Endothelial cell of umbilical vein (primary cell): Measurements from ENCODE around the gene CRYBG3. TPM values are rescaled to one million over a fixed set of nuclear protein-coding genes. Genes with fewer than 3 reads are reported as not detected.

ENCODE experiments used
- BruUV-seq: library from RNA; stranded (reverse); fragments of 400-500 nt; replicated peaks from 2 replicates; lab custom pipeline; 2021; lab: Mats Ljungman, UMichigan
- CTCF ChIA-PET: fragments of 300-600, 350-600 bp; sonication (Branson Sonifier 250); formaldehyde crosslinking; loops from one replicate; lab custom pipeline; 2021; ENCODE audit warnings: antibody characterized with exemption, inconsistent platforms; lab: Charles Lee
- POLR2A ChIA-PET: fragments of 300-600, 350-600 bp; sonication (Branson Sonifier 250); formaldehyde crosslinking; loops from one replicate; lab custom pipeline; 2021; ENCODE audit warnings: antibody characterized with exemption, inconsistent platforms; lab: Charles Lee
- DNase-seq: peaks from one replicate; pipeline ENCODE4 v3.0.0-alpha.2; 2011; ENCODE audit warnings: low read depth, low spot score
- FAIRE-seq: peaks from 2 replicates; lab custom pipeline; 2011; peaks lifted over from hg19 to GRCh38; lab: Jason Lieb, UNC
- H2AFZ ChIP-seq: 2 replicates; pipeline ENCODE4 v1.6.0; 2012; ENCODE audit warnings: low read depth, low read length, control low read depth, inconsistent platforms
- H3K27ac ChIP-seq: 2 replicates; pipeline ENCODE4 v1.5.1; 2011; ENCODE audit warnings: low read depth, mild to moderate bottlenecking, control low read depth, low read length, moderate library complexity; ENCODE audit not compliant: insufficient read depth
- H3K27me3 ChIP-seq, 2 experiments: 2 replicates each; pipeline versions ENCODE4 v1.6.0 to v1.6.1; 2011; ENCODE audit warnings: low read length in 2 of 2, mixed read lengths in 1 of 2; ENCODE audit not compliant: control insufficient read depth in 2 of 2, insufficient read depth in 2 of 2
- H3K36me3 ChIP-seq, 2 experiments: 2 replicates in 1 of 2; 3 replicates in 1 of 2; pipeline ENCODE4 v1.5.1; 2011; ENCODE audit warnings: low read length in 2 of 2, mild to moderate bottlenecking in 1 of 2, moderate library complexity in 1 of 2; ENCODE audit not compliant: control insufficient read depth in 2 of 2, insufficient read depth in 2 of 2; ENCODE audit errors: extremely low read depth in 1 of 2
- H3K4me1 ChIP-seq: 3 replicates; pipeline ENCODE4 v1.5.1; 2011; ENCODE audit warnings: mild to moderate bottlenecking, low read length; ENCODE audit not compliant: control insufficient read depth, insufficient read depth; ENCODE audit errors: extremely low read depth
- H3K4me2 ChIP-seq: 2 replicates; pipeline ENCODE4 v1.6.1; 2011; ENCODE audit warnings: low read length, control low read depth, mixed read lengths; ENCODE audit not compliant: insufficient read depth
- H3K4me3 ChIP-seq, 3 experiments: fragments of 200-600 bp in 1 of 3; sonication (generic), shearing (Covaris generic) in 1 of 3; replicated peaks in 1 of 3; 2 replicates each; pipeline ENCODE4 v1.5.1; 2011 to 2016; ENCODE audit warnings: control low read depth in 3 of 3, low read length in 3 of 3, mild to moderate bottlenecking in 2 of 3, inconsistent platforms in 1 of 3, low read depth in 1 of 3, moderate library complexity in 1 of 3; ENCODE audit not compliant: insufficient read depth in 1 of 3
- H3K79me2 ChIP-seq: 2 replicates; pipeline ENCODE4 v1.6.0; 2012; ENCODE audit warnings: low read length, inconsistent platforms; ENCODE audit not compliant: control insufficient read depth, insufficient read depth
- H3K9ac ChIP-seq: replicated peaks from 2 replicates; pipeline ENCODE3; 2011; ENCODE audit warnings: low read length, control low read depth; ENCODE audit not compliant: insufficient read depth; ENCODE audit errors: extremely low read depth
- H3K9me1 ChIP-seq: replicated peaks from 3 replicates; pipeline ENCODE4 v1.6.0; 2011; ENCODE audit warnings: mild to moderate bottlenecking, low read length; ENCODE audit not compliant: control insufficient read depth, insufficient read depth; ENCODE audit errors: extremely low read depth
- H3K9me3 ChIP-seq: replicated peaks from 2 replicates; pipeline ENCODE4 v1.5.1; 2012; ENCODE audit warnings: low read length, inconsistent platforms; ENCODE audit not compliant: control insufficient read depth, insufficient read depth
- H4K20me1 ChIP-seq: replicated peaks from 2 replicates; pipeline ENCODE3; 2011; ENCODE audit warnings: mild to moderate bottlenecking, low read length; ENCODE audit not compliant: control insufficient read depth, insufficient read depth; ENCODE audit errors: extremely low read depth
- CTCF ChIP-seq, 2 donors: IDR thresholded peaks; 1 replicate in 1 of 2; 2 replicates in 1 of 2; pipeline ENCODE4 v1.5.1; 2011; ENCODE audit warnings: low read length in 2 of 2, mild to moderate bottlenecking in 2 of 2, moderate library complexity in 2 of 2, control low read depth in 1 of 2, inconsistent platforms in 1 of 2, low read depth in 1 of 2; ENCODE audit not compliant: insufficient read depth in 1 of 2; ENCODE audit errors: extremely low read depth in 1 of 2
- EZH2 ChIP-seq: IDR thresholded peaks from 2 replicates; pipeline ENCODE4 v1.6.1; 2012; ENCODE audit warnings: borderline replicate concordance, low read depth, mild to moderate bottlenecking, moderate library complexity, low read length, inconsistent platforms; ENCODE audit not compliant: severe bottlenecking
- FOS ChIP-seq: IDR thresholded peaks from 2 replicates; pipeline ENCODE4 v1.6.1; 2011; ENCODE audit warnings: mild to moderate bottlenecking, low read length, moderate library complexity, borderline replicate concordance; ENCODE audit not compliant: insufficient read depth
- GATA2 ChIP-seq: IDR thresholded peaks from 2 replicates; pipeline ENCODE4 v1.7.0; 2011; ENCODE audit warnings: low read depth, mild to moderate bottlenecking, moderate library complexity, mixed read lengths, low read length; ENCODE audit not compliant: insufficient read length, insufficient read depth
- JUN ChIP-seq: IDR thresholded peaks from 2 replicates; pipeline ENCODE4 v1.6.1; 2011; ENCODE audit warnings: borderline replicate concordance, low read depth; ENCODE audit not compliant: insufficient read length, insufficient read depth
- MAX ChIP-seq: IDR thresholded peaks from 2 replicates; pipeline ENCODE4 v1.6.1; 2011; ENCODE audit not compliant: insufficient read depth, insufficient read length
- MYC ChIP-seq: IDR thresholded peaks from one replicate; pipeline ENCODE4 v1.6.1; 2011; ENCODE audit warnings: mild to moderate bottlenecking, low read depth, low read length
- POLR2A ChIP-seq: IDR thresholded peaks from 2 replicates; pipeline ENCODE4 v1.6.1; 2012; ENCODE audit warnings: low read depth, mild to moderate bottlenecking, control low read depth, low read length
- POLR2AphosphoS5 ChIP-seq: IDR thresholded peaks from 2 replicates; pipeline ENCODE4 v1.6.1; 2012; ENCODE audit warnings: low read depth, mild to moderate bottlenecking, control low read depth, low read length, moderate library complexity; ENCODE audit not compliant: insufficient read depth
- dilution Hi-C: fragments of 300-500 bp; cut with MboI; formaldehyde crosslinking; loops from one replicate; pipeline ENCODE4 v1.15.0; 2019; ENCODE audit warnings: low sequenced_read_pairs; ENCODE audit not compliant: extremely low pct_ligation_motif_present
- intact Hi-C: fragments of 100-400 bp; cut with micrococcal nuclease; formaldehyde crosslinking; loops from one replicate; pipeline ENCODE4 v1.10.0; 2022
- polyA plus RNA-seq, 4 experiments: library from polyadenylated mRNA; depleted of rRNA in 3 of 4; stranded (reverse) in 3 of 4; unstranded in 1 of 4; fragments of >200 nt; gene quantifications; 2 replicates each; pipeline versions ENCODE4 v1.2.1 to v1.2.3, GENCODE V29; 2011 to 2012; ENCODE audit warnings: missing spikeins in 1 of 4
- total RNA-seq: library from RNA; stranded (reverse); gene quantifications from 2 replicates; pipeline ENCODE4 v1.2.3, GENCODE V29; 2021

Gene CRYBG3
- total and polyA plus RNA-seq, 2 donors (not counting 3 experiments of a cell fraction or from before 2014, with no cell fraction given), result 2.8 to 15.0 TPM

- no peaks in the 10 kb centered on the region for H3K79me2 ChIP-seq
- H3K36me3 ChIP-seq, result peaks cover 7 to 30% of the 10 kb centered on the region in 2 experiments
- H2AFZ ChIP-seq, result no peak overlapping the region
- TF ChIP-seq GATA2, result no peak
- H3K27ac ChIP-seq, result no peak overlapping the region
- DNase-seq (no peak), FAIRE-seq (no peak)
- dilution Hi-C loops (no loop called here), intact Hi-C loops (no loop called here)
- POLR2A ChIA-PET, result no interaction called here
- CTCF ChIA-PET, result interaction anchor here (0.6 to 1.7 kb wide), 4 partner anchors 12 to 114 kb away, joined by 4 to 7 read pairs (median 6); no protein-coding TSS in a partner anchor
- no peak overlapping the region for H3K4me3 ChIP-seq
- H3K4me1 ChIP-seq, result no peaks in the 10 kb centered on the region
- no peaks in the 10 kb centered on the region for H3K9me1 ChIP-seq
- no peaks in the 10 kb centered on the region for H3K9me3 ChIP-seq
- no peaks in the 10 kb centered on the region for H4K20me1 ChIP-seq
- H3K4me2 ChIP-seq, result no peak overlapping the region
- no peaks in the 10 kb centered on the region for H3K27me3 ChIP-seq
- no peak overlapping the region for H3K9ac ChIP-seq
- BruUV-seq, result no TSS peak
These were observed 121.2 kb downstream of the CRYBG3 start for GRCh38 chr3:97942801-97943546.

GRCh38 chr3:97948351-97949109, 126.7 kb downstream of the CRYBG3 start:
- Histone ChIP-seq H3K4me1 (no peaks in the 10 kb centered on the region), H3K36me3 (peaks cover 23 to 29% of the 10 kb centered on the region in 2 experiments), H3K27ac (no peak overlapping the region), H2AFZ (no peak overlapping the region), H4K20me1 (no peaks in the 10 kb centered on the region), H3K9ac (no peak overlapping the region), H3K4me3 (no peak overlapping the region), H3K9me1 (no peaks in the 10 kb centered on the region), H3K79me2 (no peaks in the 10 kb centered on the region), H3K27me3 (no peaks in the 10 kb centered on the region), H3K4me2 (no peak overlapping the region), H3K9me3 (no peaks in the 10 kb centered on the region)
- DNase-seq (no peak), FAIRE-seq (no peak)
- ChIA-PET CTCF (no interaction called here), POLR2A (no interaction called here)
- BruUV-seq, result no TSS peak
- dilution Hi-C loops (no loop called here), intact Hi-C loops (no loop called here)
- TF ChIP-seq POLR2A, result no peak
- no peak for TF ChIP-seq MYC
- TF ChIP-seq GATA2, result no peak
- no peak for TF ChIP-seq FOS
- no peak for TF ChIP-seq EZH2
- TF ChIP-seq JUN, result no peak
- no peak for TF ChIP-seq CTCF (IDR thresholded peaks at IDR 0.05; ENCODE audit: extremely low read depth in 1 of 2, insufficient read depth in 1 of 2, low read depth in 1 of 2, low read length in 2 of 2)
- no peak for TF ChIP-seq MAX
- no peak for TF ChIP-seq POLR2AphosphoS5
